ENCODE measurements around the gene WIZ.

Gene WIZ

GRCh38 chr19:15374796-15375440, 74.8 kb downstream of the WIZ start:
- DNase-seq (ENCODE audit: low spot score): no peak

- no peak for DNase-seq (ENCODE audit: low spot score)
Measured at GRCh38 chr19:15374105-15374651, 75.6 kb downstream of the WIZ start.

GRCh38 chr19:15373644-15374043, 76.1 kb downstream of the WIZ start:
- DNase-seq (ENCODE audit: low spot score): no peak

- DNase-seq (ENCODE audit: low spot score): no peak
Measured at GRCh38 chr19:15372891-15373301, 76.9 kb downstream of the WIZ start.

- no peak for DNase-seq (ENCODE audit: low spot score)
Measured at GRCh38 chr19:15372470-15372869, 77.3 kb downstream of the WIZ start.

GRCh38 chr19:15371786-15372380, 77.9 kb downstream of the WIZ start:
- no peak for DNase-seq (ENCODE audit: low spot score)

GRCh38 chr19:15371119-15371518, 78.6 kb downstream of the WIZ start:
- DNase-seq (ENCODE audit: low spot score): no peak

All from NAMALWA (cell line).